Natural killer cell (primary cell): Measurements from ENCODE around the gene BRINP2. TPM values are rescaled to one million over a fixed set of nuclear protein-coding genes. Genes with fewer than 3 reads are reported as not detected.

Experiments
- ATAC-seq, 3 donors: fragments of 150-1000 bp in 2 of 3; fragments of 200-7000 bp in 1 of 3; cut with Tn5 transposase; 1 replicate in 1 of 3; 2 replicates in 2 of 3; pipeline ENCODE4 v1.10.0; 2021; ENCODE audit warnings: mild to moderate bottlenecking in 2 of 3, moderate library complexity in 2 of 3
- DNase-seq, 2 donors: peaks; one replicate each; pipeline versions ENCODE4 v3.0.0 to v3.0.0-alpha.2; 2013 to 2021; ENCODE audit warnings: mixed read lengths in 1 of 2
- H3K27ac ChIP-seq: one replicate; pipeline ENCODE4 v1.5.1; 2013; ENCODE audit warnings: mild to moderate bottlenecking, low read length
- H3K27me3 ChIP-seq: one replicate; pipeline ENCODE4 v1.6.1; 2013; ENCODE audit warnings: low read length; ENCODE audit not compliant: control insufficient read depth, insufficient read depth
- H3K36me3 ChIP-seq: one replicate; pipeline ENCODE4 v1.6.1; 2013; ENCODE audit warnings: low read length; ENCODE audit not compliant: control insufficient read depth, insufficient read depth
- H3K4me1 ChIP-seq: one replicate; pipeline ENCODE4 v1.6.1; 2013; ENCODE audit warnings: low read length; ENCODE audit not compliant: control insufficient read depth, insufficient read depth
- H3K4me3 ChIP-seq: one replicate; pipeline ENCODE4 v1.5.1; 2013; ENCODE audit warnings: low read length
- H3K9me3 ChIP-seq: one replicate; pipeline ENCODE4 v1.6.1; 2013; ENCODE audit warnings: low read length; ENCODE audit not compliant: control insufficient read depth, insufficient read depth
- H3K27ac Mint-ChIP-seq, 2 donors: one replicate each; pipeline ENCODE4 v1.8.0; 2022; ENCODE audit warnings: mild to moderate bottlenecking in 2 of 2, mixed read lengths in 2 of 2, moderate library complexity in 1 of 2
- H3K27me3 Mint-ChIP-seq, 2 donors: one replicate each; pipeline ENCODE4 v1.8.0; 2022; ENCODE audit warnings: low read depth in 2 of 2, mixed read lengths in 2 of 2
- H3K36me3 Mint-ChIP-seq: one replicate; pipeline ENCODE4 v1.8.0; 2022; ENCODE audit warnings: mixed read lengths
- H3K4me1 Mint-ChIP-seq, 2 donors: one replicate each; pipeline ENCODE4 v1.8.0; 2022; ENCODE audit warnings: mixed read lengths in 2 of 2
- H3K4me3 Mint-ChIP-seq: one replicate; pipeline ENCODE4 v1.8.0; 2022; ENCODE audit warnings: mild to moderate bottlenecking, moderate library complexity, mixed read lengths
- H3K9me3 Mint-ChIP-seq, 2 donors: one replicate each; pipeline ENCODE4 v1.8.0; 2022; ENCODE audit warnings: mixed read lengths in 2 of 2
- WGBS: methylation state at CpG from one replicate; pipeline ENCODE4 v1.1.7; 2013; ENCODE audit warnings: missing lambda C conversion rate; ENCODE audit not compliant: insufficient coverage; 5-methylcytosine and 5-hydroxymethylcytosine counted together
- intact Hi-C: fragments of 100-400 bp; cut with micrococcal nuclease; formaldehyde crosslinking; loops from one replicate; pipeline ENCODE4 v1.14.2; 2022
- total RNA-seq, 4 donors: library from RNA; stranded (reverse); fragments of 120-200 nt in 1 of 4; gene quantifications; one replicate each; pipeline versions ENCODE4 v1.2.3 to v1.2.4, GENCODE V29; 2013 to 2022
- TF ChIP-seq, protein P1 (sequence below): fragments of 200-600 bp; IDR thresholded peaks from one replicate; pipeline ENCODE4 v1.8.0; 2022; ENCODE audit warnings: antibody characterized with exemption

The BRINP2 gene
- total RNA-seq, 3 donors from 2014 or later (not counting 1 experiment from before 2014, with no cell fraction given): not detected

DNA sequence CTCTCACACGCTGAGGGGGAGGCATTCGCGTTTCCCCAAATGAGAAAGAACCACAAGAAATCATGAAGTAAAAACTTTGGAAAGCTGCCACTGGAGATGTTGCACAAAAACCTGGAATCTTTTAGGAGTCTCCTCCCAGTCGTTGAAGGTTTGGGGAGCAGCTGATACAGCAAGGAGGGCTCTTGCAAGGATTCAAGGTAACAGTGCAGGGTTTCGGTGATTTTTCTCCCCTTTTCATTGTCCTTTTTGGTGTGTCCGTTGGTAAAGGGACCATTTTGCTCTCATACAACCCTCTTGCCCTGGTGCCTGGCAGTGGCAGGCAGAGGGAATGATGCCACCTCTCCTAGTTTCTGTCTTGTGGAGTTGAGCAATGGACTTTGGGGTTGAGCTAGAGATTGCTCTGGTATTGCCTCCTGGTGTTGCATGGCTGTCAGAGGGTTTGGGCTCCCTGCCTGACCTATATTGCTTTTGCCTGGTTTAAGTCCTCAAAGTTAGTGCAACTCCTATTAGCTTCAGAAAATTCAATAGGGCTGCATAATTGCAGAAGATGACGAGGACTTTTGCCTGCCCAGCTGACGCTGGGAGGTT is 872 bp downstream of the BRINP2 start:
- H3K36me3 Mint-ChIP-seq: no peaks in the 10 kb centered on the region
- Histone ChIP-seq H3K27me3 (peaks cover 9% of the 10 kb centered on the region), H3K9me3 (peaks cover 3% of the 10 kb centered on the region), H3K27ac (no peak overlapping the region), H3K4me1 (no peaks in the 10 kb centered on the region), H3K4me3 (no peak overlapping the region), H3K36me3 (no peaks in the 10 kb centered on the region)
- H3K4me3 Mint-ChIP-seq: no peak overlapping the region
- H3K4me1 Mint-ChIP-seq: no peaks in the 10 kb centered on the region
- no peak for ATAC-seq
- H3K9me3 Mint-ChIP-seq: peaks cover 0 to 2% of the 10 kb centered on the region in 2 donors
- peaks cover 0 to 4% of the 10 kb centered on the region in 2 donors for H3K27me3 Mint-ChIP-seq
- no peak overlapping the region for H3K27ac Mint-ChIP-seq
- intact Hi-C loops: no loop called here
- DNase-seq: no peak
- WGBS: 15% methylated on average over 8 of the region's 8 CpGs
- TF ChIP-seq, protein P1, sequence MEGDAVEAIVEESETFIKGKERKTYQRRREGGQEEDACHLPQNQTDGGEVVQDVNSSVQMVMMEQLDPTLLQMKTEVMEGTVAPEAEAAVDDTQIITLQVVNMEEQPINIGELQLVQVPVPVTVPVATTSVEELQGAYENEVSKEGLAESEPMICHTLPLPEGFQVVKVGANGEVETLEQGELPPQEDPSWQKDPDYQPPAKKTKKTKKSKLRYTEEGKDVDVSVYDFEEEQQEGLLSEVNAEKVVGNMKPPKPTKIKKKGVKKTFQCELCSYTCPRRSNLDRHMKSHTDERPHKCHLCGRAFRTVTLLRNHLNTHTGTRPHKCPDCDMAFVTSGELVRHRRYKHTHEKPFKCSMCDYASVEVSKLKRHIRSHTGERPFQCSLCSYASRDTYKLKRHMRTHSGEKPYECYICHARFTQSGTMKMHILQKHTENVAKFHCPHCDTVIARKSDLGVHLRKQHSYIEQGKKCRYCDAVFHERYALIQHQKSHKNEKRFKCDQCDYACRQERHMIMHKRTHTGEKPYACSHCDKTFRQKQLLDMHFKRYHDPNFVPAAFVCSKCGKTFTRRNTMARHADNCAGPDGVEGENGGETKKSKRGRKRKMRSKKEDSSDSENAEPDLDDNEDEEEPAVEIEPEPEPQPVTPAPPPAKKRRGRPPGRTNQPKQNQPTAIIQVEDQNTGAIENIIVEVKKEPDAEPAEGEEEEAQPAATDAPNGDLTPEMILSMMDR: no peak

DNA sequence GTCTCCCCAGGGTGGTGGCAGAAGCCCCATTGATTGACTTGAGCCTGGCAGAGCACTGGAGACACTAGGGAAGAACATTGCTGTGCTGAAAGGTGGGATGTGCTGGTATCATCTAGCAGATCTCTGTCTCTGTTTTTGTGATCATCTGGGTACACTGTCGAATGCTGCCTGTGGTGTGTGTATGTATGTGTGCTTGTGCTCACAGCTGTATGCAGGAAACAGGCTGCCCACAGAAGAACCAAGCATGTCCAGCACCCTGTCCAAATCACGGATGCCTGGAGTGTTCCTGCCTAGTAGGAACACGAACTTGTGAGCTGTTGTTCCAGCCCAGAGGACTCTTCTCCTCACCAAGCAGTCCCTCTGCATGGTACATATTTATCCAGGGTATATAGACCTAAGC is 1.5 kb downstream of the BRINP2 start:
- H3K27me3 Mint-ChIP-seq: peaks cover 0 to 4% of the 10 kb centered on the region in 2 donors
- Histone ChIP-seq H3K36me3 (no peaks in the 10 kb centered on the region), H3K4me1 (no peaks in the 10 kb centered on the region), H3K4me3 (no peak overlapping the region), H3K9me3 (peaks cover 3% of the 10 kb centered on the region), H3K27me3 (peaks cover 9% of the 10 kb centered on the region), H3K27ac (no peak overlapping the region)
- no peak overlapping the region for H3K4me3 Mint-ChIP-seq
- 58% methylated on average over 3 of the region's 3 CpGs for WGBS
- no peaks in the 10 kb centered on the region for H3K4me1 Mint-ChIP-seq
- no peak for DNase-seq
- no peak for ATAC-seq
- no peak overlapping the region for H3K27ac Mint-ChIP-seq
- TF ChIP-seq, protein P1: no peak
- H3K9me3 Mint-ChIP-seq: peaks cover 0 to 2% of the 10 kb centered on the region in 2 donors
- intact Hi-C loops: no loop called here
- H3K36me3 Mint-ChIP-seq: no peaks in the 10 kb centered on the region

DNA sequence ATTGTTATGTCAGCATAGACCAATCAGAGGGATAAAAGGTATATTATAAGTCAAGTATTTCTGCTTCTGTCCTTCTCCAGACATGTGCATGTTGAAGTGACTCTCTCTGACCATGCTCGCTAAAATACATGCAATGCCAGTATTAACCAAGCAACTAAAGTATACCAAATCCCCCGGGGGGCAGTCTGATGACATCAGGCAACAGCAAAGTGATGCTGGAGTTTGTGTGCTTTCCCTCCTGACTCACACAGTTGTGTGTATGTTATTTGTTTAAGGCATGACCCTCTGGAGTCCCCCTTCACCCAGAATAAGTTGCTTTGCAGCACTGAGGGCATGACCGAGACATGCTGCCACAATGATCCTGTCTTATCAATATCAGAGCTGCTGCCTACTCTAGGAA is 2.1 kb downstream of the BRINP2 start:
- Mint-ChIP-seq H3K4me3 (no peak overlapping the region), H3K9me3 (peaks cover 0 to 5% of the 10 kb centered on the region in 2 donors), H3K36me3 (no peaks in the 10 kb centered on the region), H3K27ac (no peak overlapping the region), H3K4me1 (no peaks in the 10 kb centered on the region), H3K27me3 (peaks cover 0 to 4% of the 10 kb centered on the region in 2 donors)
- no peak overlapping the region for H3K4me3 ChIP-seq
- WGBS: 90% methylated on average over 3 of the region's 3 CpGs
- peaks cover 3% of the 10 kb centered on the region for H3K9me3 ChIP-seq
- TF ChIP-seq, protein P1: no peak
- peaks cover 9% of the 10 kb centered on the region for H3K27me3 ChIP-seq
- no peaks in the 10 kb centered on the region for H3K4me1 ChIP-seq
- H3K36me3 ChIP-seq: no peaks in the 10 kb centered on the region
- DNase-seq (no peak), ATAC-seq (no peak)
- H3K27ac ChIP-seq: no peak overlapping the region
- intact Hi-C loops: no loop called here

DNA sequence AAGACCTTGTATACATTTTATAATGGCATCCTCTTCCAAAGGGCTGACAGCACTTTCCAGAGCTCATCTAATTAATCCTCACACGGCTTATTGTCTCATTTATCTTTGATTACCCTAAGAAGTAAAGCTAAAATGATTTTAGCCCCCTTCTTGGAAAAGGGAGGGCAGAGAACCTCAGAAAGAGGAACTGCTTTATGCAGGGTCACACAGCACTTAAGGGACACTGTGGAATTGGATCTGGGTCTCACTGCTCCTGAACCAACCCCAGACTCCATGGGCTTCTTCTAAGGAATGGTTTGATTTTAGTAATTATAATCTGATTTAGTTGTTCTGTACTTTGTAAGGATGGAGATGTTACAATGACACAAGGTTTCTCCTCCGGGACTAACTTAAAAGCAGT is 3.2 kb downstream of the BRINP2 start:
- peaks cover 3% of the 10 kb centered on the region for H3K9me3 ChIP-seq
- DNase-seq (no peak), ATAC-seq (no peak)
- TF ChIP-seq, protein P1: no peak
- H3K27ac Mint-ChIP-seq: no peak overlapping the region
- WGBS: 71% methylated on average over 2 of the region's 2 CpGs
- H3K4me1 Mint-ChIP-seq: no peaks in the 10 kb centered on the region
- no peak overlapping the region for H3K4me3 Mint-ChIP-seq
- H3K4me3 ChIP-seq: no peak overlapping the region
- intact Hi-C loops: no loop called here
- peaks cover 0 to 5% of the 10 kb centered on the region in 2 donors for H3K9me3 Mint-ChIP-seq
- H3K27me3 Mint-ChIP-seq: peaks cover 0 to 7% of the 10 kb centered on the region in 2 donors
- no peaks in the 10 kb centered on the region for H3K36me3 ChIP-seq
- H3K4me1 ChIP-seq: no peaks in the 10 kb centered on the region
- peaks cover 9% of the 10 kb centered on the region for H3K27me3 ChIP-seq
- no peak overlapping the region for H3K27ac ChIP-seq
- no peaks in the 10 kb centered on the region for H3K36me3 Mint-ChIP-seq
